Neural progenitor cell (in vitro differentiated cells): ENCODE measurements around the gene RTN4R.
"Not testable (repeated sequence)": the region's sequence is repeated elsewhere in the genome, so short reads cannot be mapped to it uniquely, and the experiment has no call there.

ENCODE experiments used
- EZH2 ChIP-seq: fragments of 200-600 bp; sonication (generic); IDR thresholded peaks from 2 replicates; pipeline ENCODE4 v1.6.1; 2017; ENCODE audit warnings: antibody characterized with exemption, mild to moderate bottlenecking, moderate library complexity
- EZH2phosphoT487 ChIP-seq: fragments of 200-600 bp; sonication (generic); IDR thresholded peaks from 2 replicates; pipeline ENCODE4 v1.6.1; 2017; ENCODE audit warnings: antibody characterized with exemption
- TF ChIP-seq, protein P1 (sequence below): fragments of 200-600 bp; sonication (generic); IDR thresholded peaks from 2 replicates; pipeline ENCODE4 v1.5.1; 2017; ENCODE audit warnings: antibody characterized with exemption, mild to moderate bottlenecking

DNA sequence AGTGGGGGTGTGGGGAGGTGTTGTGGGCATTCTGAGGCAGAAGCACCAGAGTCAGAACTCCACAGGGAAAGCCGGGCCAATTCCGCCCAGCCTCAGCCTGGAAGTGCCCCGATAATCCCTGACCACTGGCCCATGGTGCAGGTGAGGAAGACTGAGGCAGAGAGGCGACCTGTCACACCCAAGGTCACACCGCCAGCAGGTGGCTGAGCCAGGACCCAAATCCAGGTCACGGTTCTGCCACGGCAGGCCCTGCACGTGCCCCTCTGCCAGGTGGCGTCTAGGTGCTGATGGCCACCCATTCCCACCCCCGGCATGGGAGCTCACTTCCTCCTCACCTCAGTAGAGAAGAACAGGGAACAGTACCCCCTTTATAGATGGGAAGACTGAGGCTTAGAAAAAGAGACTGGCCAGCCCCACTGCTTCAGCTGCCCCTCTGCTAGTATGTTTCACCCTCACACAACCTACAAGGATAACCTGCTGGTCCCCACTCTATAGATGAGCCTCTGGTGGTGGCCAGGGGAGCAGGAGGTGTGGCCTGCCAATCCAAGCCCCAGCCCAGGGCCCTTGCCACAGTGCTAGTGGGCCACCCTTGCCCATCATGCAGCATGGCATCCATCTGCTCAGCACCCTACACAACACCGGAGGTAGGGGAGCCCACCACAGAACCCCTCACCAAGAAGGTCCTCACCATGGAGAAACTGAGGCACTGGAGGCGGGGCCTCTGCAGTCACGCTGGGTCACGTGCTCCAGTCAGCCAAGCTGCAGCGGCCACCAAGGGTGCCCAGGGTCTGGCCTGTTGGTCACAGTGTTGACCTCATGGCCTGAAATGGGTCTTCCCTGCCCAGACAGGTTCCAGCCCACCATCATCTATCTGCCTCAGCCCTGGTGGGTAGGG lies 2.1 kb downstream of the RTN4R start:
- TF ChIP-seq, protein P1, sequence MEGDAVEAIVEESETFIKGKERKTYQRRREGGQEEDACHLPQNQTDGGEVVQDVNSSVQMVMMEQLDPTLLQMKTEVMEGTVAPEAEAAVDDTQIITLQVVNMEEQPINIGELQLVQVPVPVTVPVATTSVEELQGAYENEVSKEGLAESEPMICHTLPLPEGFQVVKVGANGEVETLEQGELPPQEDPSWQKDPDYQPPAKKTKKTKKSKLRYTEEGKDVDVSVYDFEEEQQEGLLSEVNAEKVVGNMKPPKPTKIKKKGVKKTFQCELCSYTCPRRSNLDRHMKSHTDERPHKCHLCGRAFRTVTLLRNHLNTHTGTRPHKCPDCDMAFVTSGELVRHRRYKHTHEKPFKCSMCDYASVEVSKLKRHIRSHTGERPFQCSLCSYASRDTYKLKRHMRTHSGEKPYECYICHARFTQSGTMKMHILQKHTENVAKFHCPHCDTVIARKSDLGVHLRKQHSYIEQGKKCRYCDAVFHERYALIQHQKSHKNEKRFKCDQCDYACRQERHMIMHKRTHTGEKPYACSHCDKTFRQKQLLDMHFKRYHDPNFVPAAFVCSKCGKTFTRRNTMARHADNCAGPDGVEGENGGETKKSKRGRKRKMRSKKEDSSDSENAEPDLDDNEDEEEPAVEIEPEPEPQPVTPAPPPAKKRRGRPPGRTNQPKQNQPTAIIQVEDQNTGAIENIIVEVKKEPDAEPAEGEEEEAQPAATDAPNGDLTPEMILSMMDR = not testable (repeated sequence)
- not testable (repeated sequence) for TF ChIP-seq EZH2, EZH2phosphoT487
